GM18498 (cell line): ENCODE data around the gene CHIC2.
"Not testable (repeated sequence)": the region's sequence is repeated elsewhere in the genome, so short reads cannot be mapped to it uniquely, and the experiment has no call there.

ENCODE experiments used
- ATAC-seq: cut with Tn5 transposase; IDR thresholded peaks from one replicate; pipeline ENCODE4 v1.9.1; 2021; ENCODE audit warnings: mild to moderate bottlenecking, moderate library complexity; ENCODE audit not compliant: unreplicated experiment

Gene CHIC2

GRCh38 chr4:54064317-54065111 lies at the start of gene CHIC2:
Gene CHIC2 (minus strand): TSS chr4:54064605. CDS start chr4:54064300, 305 bp downstream.
- peak; percentile 97 for ATAC-seq

- not testable (repeated sequence) for ATAC-seq
These were observed 48.8 kb upstream of the CHIC2 start for GRCh38 chr4:54113206-54113605.

- ATAC-seq = no peak
These were observed 45.6 kb upstream of the CHIC2 start for GRCh38 chr4:54110019-54110416.

GRCh38 chr4:54109241-54110018 lies 45.0 kb upstream of the CHIC2 start:
- no peak for ATAC-seq

GRCh38 chr4:54107951-54108748 lies 43.7 kb upstream of the CHIC2 start:
- no peak for ATAC-seq

- ATAC-seq = peak; percentile 46
These were observed 40.5 kb upstream of the CHIC2 start for GRCh38 chr4:54104907-54105306.

GRCh38 chr4:54103190-54103574 lies 38.8 kb upstream of the CHIC2 start:
- ATAC-seq = no peak

GRCh38 chr4:54102531-54103106 lies 38.2 kb upstream of the CHIC2 start:
- ATAC-seq = no peak

- ATAC-seq = no peak
These were observed 37.0 kb upstream of the CHIC2 start for GRCh38 chr4:54101190-54102041.

- no peak for ATAC-seq
These were observed 36.3 kb upstream of the CHIC2 start for GRCh38 chr4:54100595-54101189.

GRCh38 chr4:54099748-54100574 lies 35.6 kb upstream of the CHIC2 start, which contains the start of gene GSX2:
Gene GSX2 (plus strand): TSS chr4:54100163. CDS start chr4:54100345, 182 bp downstream.
- no peak for ATAC-seq

- no peak for ATAC-seq
These were observed 34.9 kb upstream of the CHIC2 start for GRCh38 chr4:54099287-54099747.

GRCh38 chr4:54098375-54098774 lies 34.0 kb upstream of the CHIC2 start:
- ATAC-seq = no peak

- ATAC-seq = no peak
These were observed 32.7 kb upstream of the CHIC2 start for GRCh38 chr4:54097152-54097551.

GRCh38 chr4:54096295-54096962 lies 32.0 kb upstream of the CHIC2 start:
- no peak for ATAC-seq

GRCh38 chr4:54095110-54095825 lies 30.9 kb upstream of the CHIC2 start:
- ATAC-seq = no peak

- ATAC-seq = no peak
These were observed 30.0 kb upstream of the CHIC2 start for GRCh38 chr4:54094451-54094850.
